GM23338 (cell line): Measurements from ENCODE around the gene ATP6V1F. TPM values are rescaled to one million over a fixed set of nuclear protein-coding genes. Genes with fewer than 3 reads are reported as not detected.

Source experiments
- ATAC-seq: fragments of 200-7000 bp; cut with Tn5 transposase; 3 replicates; pipeline ENCODE4 v1.9.1; 2020
- DNase-seq: peaks from one replicate; pipeline ENCODE4 v3.0.0-alpha.2; 2015; ENCODE audit warnings: low spot score
- H2AFZ ChIP-seq: fragments of 200-600 bp; sonication (generic); 2 replicates; pipeline ENCODE4 v1.8.0; 2016; ENCODE audit warnings: antibody characterized with exemption, mild to moderate bottlenecking, moderate library complexity
- H3F3A ChIP-seq: fragments of 200-600 bp; sonication (generic); replicated peaks from 2 replicates; pipeline ENCODE4 v1.8.0; 2017; ENCODE audit warnings: antibody characterized with exemption, mixed run types, low read depth
- H3K27ac ChIP-seq: fragments of 200-600 bp; sonication (generic); 2 replicates; pipeline ENCODE4 v1.6.1; 2016; ENCODE audit warnings: low read depth
- H3K27me3 ChIP-seq: fragments of 200-600 bp; sonication (generic); 2 replicates; pipeline ENCODE4 v1.8.0; 2016; ENCODE audit warnings: mild to moderate bottlenecking, mixed run types, moderate library complexity; ENCODE audit not compliant: insufficient read depth
- H3K36me3 ChIP-seq: fragments of 200-600 bp; sonication (generic); 2 replicates; pipeline ENCODE4 v1.8.0; 2016; ENCODE audit warnings: mild to moderate bottlenecking; ENCODE audit not compliant: insufficient read depth
- H3K4me1 ChIP-seq: fragments of 200-600 bp; sonication (generic); 2 replicates; pipeline ENCODE4 v1.8.0; 2016; ENCODE audit warnings: mild to moderate bottlenecking, moderate library complexity; ENCODE audit not compliant: insufficient read depth
- H3K4me2 ChIP-seq: fragments of 200-600 bp; sonication (generic); 2 replicates; pipeline ENCODE4 v1.7.1; 2017; ENCODE audit warnings: mixed run types
- H3K4me3 ChIP-seq: fragments of 200-600 bp; sonication (generic); 2 replicates; pipeline ENCODE4 v1.6.1; 2016; ENCODE audit warnings: mixed run types
- H3K79me2 ChIP-seq: fragments of 200-600 bp; sonication (generic); replicated peaks from 2 replicates; pipeline ENCODE4 v1.8.0; 2017; ENCODE audit warnings: mild to moderate bottlenecking; ENCODE audit not compliant: insufficient read depth
- H3K9me2 ChIP-seq: fragments of 200-600 bp; sonication (generic); 2 replicates; pipeline ENCODE4 v1.8.0; 2017; ENCODE audit not compliant: insufficient read depth
- H4K20me1 ChIP-seq: fragments of 200-600 bp; sonication (generic); replicated peaks from 2 replicates; pipeline ENCODE4 v1.8.0; 2017; ENCODE audit warnings: mild to moderate bottlenecking; ENCODE audit not compliant: insufficient read depth
- H3K27ac Mint-ChIP-seq: 2 replicates; pipeline ENCODE4 v1.8.0; 2020; ENCODE audit warnings: inconsistent platforms, mild to moderate bottlenecking, moderate library complexity, mixed read lengths
- H3K27me3 Mint-ChIP-seq: 3 replicates; pipeline ENCODE4 v1.8.0; 2022; ENCODE audit warnings: low read depth, mild to moderate bottlenecking, moderate library complexity, mixed read lengths, inconsistent platforms; ENCODE audit not compliant: insufficient read depth, poor library complexity
- H3K36me3 Mint-ChIP-seq: 3 replicates; pipeline ENCODE4 v1.8.0; 2021; ENCODE audit warnings: low read depth, mild to moderate bottlenecking, inconsistent platforms, moderate library complexity, mixed read lengths
- H3K4me1 Mint-ChIP-seq: 3 replicates; pipeline ENCODE4 v1.8.0; 2020; ENCODE audit warnings: mild to moderate bottlenecking, inconsistent platforms, mixed read lengths
- H3K4me3 Mint-ChIP-seq: 3 replicates; pipeline ENCODE4 v1.8.0; 2021; ENCODE audit warnings: moderate library complexity, mild to moderate bottlenecking, inconsistent platforms, mixed read lengths
- H3K9me3 Mint-ChIP-seq: 3 replicates; pipeline ENCODE4 v1.8.0; 2020; ENCODE audit warnings: moderate library complexity, mild to moderate bottlenecking, inconsistent platforms, mixed read lengths
- CREB1 ChIP-seq: fragments of 250-450 bp; sonication (Bioruptor Pico); IDR thresholded peaks from 2 replicates; pipeline ENCODE4 v1.5.0; 2020; ENCODE audit warnings: low read depth, mild to moderate bottlenecking, moderate library complexity
- EZH2phosphoT487 ChIP-seq: fragments of 200-600 bp; sonication (generic); IDR thresholded peaks from one replicate; pipeline ENCODE4 v1.8.1; 2018; ENCODE audit warnings: antibody characterized with exemption; ENCODE audit not compliant: unreplicated experiment
- NANOG ChIP-seq: IDR thresholded peaks from 2 replicates; pipeline ENCODE4 v1.6.1; 2016; ENCODE audit warnings: antibody characterized with exemption, borderline replicate concordance
- STAT1 ChIP-seq: IDR thresholded peaks from one replicate; pipeline ENCODE4 v1.6.1; 2016; ENCODE audit warnings: antibody characterized with exemption; ENCODE audit not compliant: unreplicated experiment
- ZNF331 ChIP-seq: fragments of 250-450 bp; sonication (Bioruptor Pico); IDR thresholded peaks from 2 replicates; pipeline ENCODE4 v1.5.0; 2020; ENCODE audit warnings: low read depth, mild to moderate bottlenecking, moderate library complexity
- polyA plus RNA-seq: library from polyadenylated mRNA; unstranded; fragments of >200 nt; fragmentation: Nextera tagmentation; extraction: Ambion mirVana; gene quantifications from 2 replicates; pipeline ENCODE4 v1.2.1, GENCODE V29; 2016
- total RNA-seq: library from RNA; depleted of rRNA; stranded (reverse); fragments of >200 nt; shearing (Covaris generic); gene quantifications from 2 replicates; pipeline ENCODE4 v1.2.3, GENCODE V29; 2014
- TF ChIP-seq, protein P1 (sequence below): fragments of 250-450 bp; sonication (Bioruptor Pico); IDR thresholded peaks from 2 replicates; pipeline ENCODE4 v1.5.0; 2020; ENCODE audit warnings: mild to moderate bottlenecking, moderate library complexity

The ATP6V1F gene
- total and polyA plus RNA-seq, 2 experiments from 2014 or later, result 66.5 to 271 TPM

DNA sequence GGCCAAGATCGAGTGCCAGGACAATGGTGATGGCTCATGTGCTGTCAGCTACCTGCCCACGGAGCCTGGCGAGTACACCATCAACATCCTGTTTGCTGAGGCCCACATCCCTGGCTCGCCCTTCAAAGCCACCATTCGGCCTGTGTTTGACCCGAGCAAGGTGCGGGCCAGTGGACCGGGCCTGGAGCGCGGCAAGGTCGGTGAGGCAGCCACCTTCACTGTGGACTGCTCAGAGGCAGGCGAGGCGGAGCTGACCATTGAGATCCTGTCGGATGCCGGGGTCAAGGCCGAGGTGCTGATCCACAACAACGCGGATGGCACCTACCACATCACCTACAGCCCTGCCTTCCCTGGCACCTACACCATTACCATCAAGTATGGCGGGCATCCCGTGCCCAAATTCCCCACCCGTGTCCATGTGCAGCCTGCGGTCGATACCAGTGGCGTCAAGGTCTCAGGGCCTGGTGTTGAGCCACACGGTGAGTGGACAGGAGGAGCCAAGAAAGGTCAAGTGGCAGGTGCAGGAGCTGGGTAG, 17.8 kb upstream of the ATP6V1F start:
- Histone ChIP-seq H3F3A (no peaks in the 10 kb centered on the region), H2AFZ (no peak overlapping the region), H3K4me1 (peaks cover 3% of the 10 kb centered on the region; the same call in 1 of the 2 replicates), H3K36me3 (no peaks in the 10 kb centered on the region), H4K20me1 (no peaks in the 10 kb centered on the region), H3K4me2 (no peak overlapping the region), H3K27me3 (no peaks in the 10 kb centered on the region), H3K4me3 (no peak overlapping the region), H3K9me2 (no peaks in the 10 kb centered on the region), H3K27ac (no peak overlapping the region), H3K79me2 (no peaks in the 10 kb centered on the region)
- ATAC-seq (no peak), DNase-seq (no peak)
- Mint-ChIP-seq H3K27me3 (peaks cover 12% of the 10 kb centered on the region), H3K9me3 (no peaks in the 10 kb centered on the region), H3K4me1 (peaks cover 6% of the 10 kb centered on the region), H3K27ac (no peak overlapping the region), H3K36me3 (no peaks in the 10 kb centered on the region; the same call in 2 of the 3 replicates), H3K4me3 (no peak overlapping the region)
- TF ChIP-seq, protein P1, sequence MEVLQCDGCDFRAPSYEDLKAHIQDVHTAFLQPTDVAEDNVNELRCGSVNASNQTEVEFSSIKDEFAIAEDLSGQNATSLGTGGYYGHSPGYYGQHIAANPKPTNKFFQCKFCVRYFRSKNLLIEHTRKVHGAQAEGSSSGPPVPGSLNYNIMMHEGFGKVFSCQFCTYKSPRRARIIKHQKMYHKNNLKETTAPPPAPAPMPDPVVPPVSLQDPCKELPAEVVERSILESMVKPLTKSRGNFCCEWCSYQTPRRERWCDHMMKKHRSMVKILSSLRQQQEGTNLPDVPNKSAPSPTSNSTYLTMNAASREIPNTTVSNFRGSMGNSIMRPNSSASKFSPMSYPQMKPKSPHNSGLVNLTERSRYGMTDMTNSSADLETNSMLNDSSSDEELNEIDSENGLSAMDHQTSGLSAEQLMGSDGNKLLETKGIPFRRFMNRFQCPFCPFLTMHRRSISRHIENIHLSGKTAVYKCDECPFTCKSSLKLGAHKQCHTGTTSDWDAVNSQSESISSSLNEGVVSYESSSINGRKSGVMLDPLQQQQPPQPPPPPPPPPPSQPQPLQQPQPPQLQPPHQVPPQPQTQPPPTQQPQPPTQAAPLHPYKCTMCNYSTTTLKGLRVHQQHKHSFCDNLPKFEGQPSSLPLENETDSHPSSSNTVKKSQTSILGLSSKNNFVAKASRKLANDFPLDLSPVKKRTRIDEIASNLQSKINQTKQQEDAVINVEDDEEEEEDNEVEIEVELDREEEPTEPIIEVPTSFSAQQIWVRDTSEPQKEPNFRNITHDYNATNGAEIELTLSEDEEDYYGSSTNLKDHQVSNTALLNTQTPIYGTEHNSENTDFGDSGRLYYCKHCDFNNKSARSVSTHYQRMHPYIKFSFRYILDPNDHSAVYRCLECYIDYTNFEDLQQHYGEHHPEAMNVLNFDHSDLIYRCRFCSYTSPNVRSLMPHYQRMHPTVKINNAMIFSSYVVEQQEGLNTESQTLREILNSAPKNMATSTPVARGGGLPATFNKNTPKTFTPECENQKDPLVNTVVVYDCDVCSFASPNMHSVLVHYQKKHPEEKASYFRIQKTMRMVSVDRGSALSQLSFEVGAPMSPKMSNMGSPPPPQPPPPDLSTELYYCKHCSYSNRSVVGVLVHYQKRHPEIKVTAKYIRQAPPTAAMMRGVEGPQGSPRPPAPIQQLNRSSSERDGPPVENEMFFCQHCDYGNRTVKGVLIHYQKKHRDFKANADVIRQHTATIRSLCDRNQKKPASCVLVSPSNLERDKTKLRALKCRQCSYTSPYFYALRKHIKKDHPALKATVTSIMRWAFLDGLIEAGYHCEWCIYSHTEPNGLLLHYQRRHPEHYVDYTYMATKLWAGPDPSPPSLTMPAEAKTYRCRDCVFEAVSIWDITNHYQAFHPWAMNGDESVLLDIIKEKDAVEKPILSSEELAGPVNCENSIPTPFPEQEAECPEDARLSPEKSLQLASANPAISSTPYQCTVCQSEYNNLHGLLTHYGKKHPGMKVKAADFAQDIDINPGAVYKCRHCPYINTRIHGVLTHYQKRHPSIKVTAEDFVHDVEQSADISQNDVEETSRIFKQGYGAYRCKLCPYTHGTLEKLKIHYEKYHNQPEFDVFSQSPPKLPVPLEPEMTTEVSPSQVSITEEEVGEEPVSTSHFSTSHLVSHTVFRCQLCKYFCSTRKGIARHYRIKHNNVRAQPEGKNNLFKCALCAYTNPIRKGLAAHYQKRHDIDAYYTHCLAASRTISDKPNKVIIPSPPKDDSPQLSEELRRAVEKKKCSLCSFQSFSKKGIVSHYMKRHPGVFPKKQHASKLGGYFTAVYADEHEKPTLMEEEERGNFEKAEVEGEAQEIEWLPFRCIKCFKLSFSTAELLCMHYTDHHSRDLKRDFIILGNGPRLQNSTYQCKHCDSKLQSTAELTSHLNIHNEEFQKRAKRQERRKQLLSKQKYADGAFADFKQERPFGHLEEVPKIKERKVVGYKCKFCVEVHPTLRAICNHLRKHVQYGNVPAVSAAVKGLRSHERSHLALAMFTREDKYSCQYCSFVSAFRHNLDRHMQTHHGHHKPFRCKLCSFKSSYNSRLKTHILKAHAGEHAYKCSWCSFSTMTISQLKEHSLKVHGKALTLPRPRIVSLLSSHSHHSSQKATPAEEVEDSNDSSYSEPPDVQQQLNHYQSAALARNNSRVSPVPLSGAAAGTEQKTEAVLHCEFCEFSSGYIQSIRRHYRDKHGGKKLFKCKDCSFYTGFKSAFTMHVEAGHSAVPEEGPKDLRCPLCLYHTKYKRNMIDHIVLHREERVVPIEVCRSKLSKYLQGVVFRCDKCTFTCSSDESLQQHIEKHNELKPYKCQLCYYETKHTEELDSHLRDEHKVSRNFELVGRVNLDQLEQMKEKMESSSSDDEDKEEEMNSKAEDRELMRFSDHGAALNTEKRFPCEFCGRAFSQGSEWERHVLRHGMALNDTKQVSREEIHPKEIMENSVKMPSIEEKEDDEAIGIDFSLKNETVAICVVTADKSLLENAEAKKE (CRISPR knock-in tag), result no peak
- TF ChIP-seq NANOG (no peak), ZNF331 (CRISPR knock-in tag) (no peak), STAT1 (no peak)

DNA sequence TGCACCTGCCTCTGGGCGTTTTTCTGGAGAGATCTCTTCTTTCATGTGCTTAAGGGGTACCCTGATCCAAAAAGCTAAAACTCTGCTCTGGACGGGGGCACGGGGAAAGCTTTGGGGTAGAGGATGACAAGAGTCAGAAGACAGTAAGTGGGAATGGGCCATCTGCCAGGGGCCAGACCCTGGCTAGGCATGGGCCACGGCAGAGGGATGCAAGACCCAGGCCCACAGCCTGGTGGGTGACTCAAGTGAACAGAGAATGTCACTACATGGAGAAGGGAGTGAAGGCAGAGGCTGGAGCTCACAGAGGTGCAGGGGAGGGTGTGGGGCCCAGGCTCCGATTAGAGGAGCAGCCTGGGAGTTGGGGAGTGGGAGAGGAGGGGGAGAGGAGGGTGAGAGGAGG, 17.2 kb upstream of the ATP6V1F start:
- no peaks in the 10 kb centered on the region for H3K27me3 ChIP-seq
- no peaks in the 10 kb centered on the region; the same call in 2 of the 3 replicates for H3K36me3 Mint-ChIP-seq
- H3K4me3 Mint-ChIP-seq, result no peak overlapping the region
- H3K79me2 ChIP-seq, result no peaks in the 10 kb centered on the region
- ATAC-seq, result no peak
- peaks cover 12% of the 10 kb centered on the region for H3K27me3 Mint-ChIP-seq
- no peak for DNase-seq
- H3K27ac ChIP-seq, result no peak overlapping the region
- H3K4me2 ChIP-seq, result no peak overlapping the region
- H3K9me3 Mint-ChIP-seq, result no peaks in the 10 kb centered on the region
- peaks cover 3% of the 10 kb centered on the region; the same call in 1 of the 2 replicates for H3K4me1 ChIP-seq
- peaks cover 6% of the 10 kb centered on the region for H3K4me1 Mint-ChIP-seq
- H4K20me1 ChIP-seq, result no peaks in the 10 kb centered on the region
- H2AFZ ChIP-seq, result no peak overlapping the region
- no peaks in the 10 kb centered on the region for H3F3A ChIP-seq
- H3K27ac Mint-ChIP-seq, result no peak overlapping the region; the same call in 1 of the 2 replicates
- H3K9me2 ChIP-seq, result no peaks in the 10 kb centered on the region
- no peak overlapping the region for H3K4me3 ChIP-seq
- TF ChIP-seq EZH2phosphoT487 (no peak), CREB1 (CRISPR knock-in tag) (no peak)
- no peaks in the 10 kb centered on the region for H3K36me3 ChIP-seq
